Measurements from ENCODE around the gene UQCC3. TPM values are rescaled to one million over a fixed set of nuclear protein-coding genes. Genes with fewer than 3 reads are reported as not detected.
A peak's percentile ranks its signal among the peaks of the same experiment; 100 is the strongest.
"Not testable (repeated sequence)": the region's sequence is repeated elsewhere in the genome, so short reads cannot be mapped to it uniquely, and the experiment has no call there.

The UQCC3 gene
- total RNA-seq, 1 donor from 2014 or later: 9.9 TPM

GRCh38 chr11:62665599-62666258 is 5.7 kb upstream of the UQCC3 start:
- DNase-seq (ENCODE audit: low read depth in 2 of 2): peak in 1 of 2 donors; percentile 68

- no peak for DNase-seq (ENCODE audit: low read depth in 2 of 2)
These were observed 5.1 kb upstream of the UQCC3 start for GRCh38 chr11:62666259-62666926.

GRCh38 chr11:62667460-62667859 is 4.0 kb upstream of the UQCC3 start:
- no peak for DNase-seq (ENCODE audit: low read depth in 2 of 2)

- DNase-seq (ENCODE audit: low read depth in 2 of 2): no peak
These were observed 1.9 kb upstream of the UQCC3 start for GRCh38 chr11:62669420-62670161.

GRCh38 chr11:62671236-62671607 is 251 bp upstream of the UQCC3 start:
- DNase-seq (ENCODE audit: low read depth in 2 of 2): no peak

- no peak for DNase-seq (ENCODE audit: low read depth in 2 of 2)
These were observed 1.7 kb downstream of the UQCC3 start for GRCh38 chr11:62673196-62673525.

- not testable (repeated sequence) for DNase-seq (ENCODE audit: low read depth in 2 of 2)
These were observed 3.9 kb downstream of the UQCC3 start for GRCh38 chr11:62675415-62675814.

- no peak for DNase-seq (ENCODE audit: low read depth in 2 of 2)
These were observed 5.2 kb downstream of the UQCC3 start for GRCh38 chr11:62676698-62677097.

- no peak for DNase-seq (ENCODE audit: low read depth in 2 of 2)
These were observed 5.7 kb downstream of the UQCC3 start for GRCh38 chr11:62677156-62677555.

GRCh38 chr11:62677714-62678113 is 6.2 kb downstream of the UQCC3 start:
- no peak for DNase-seq (ENCODE audit: low read depth in 2 of 2)

GRCh38 chr11:62678433-62678769 is 6.9 kb downstream of the UQCC3 start:
- no peak for DNase-seq (ENCODE audit: low read depth in 2 of 2)

GRCh38 chr11:62678770-62679696 is 7.6 kb downstream of the UQCC3 start, which contains the start of gene UBXN1:
Gene UBXN1 (minus strand): TSS chr11:62679073. CDS start chr11:62678923, 150 bp downstream.
- DNase-seq (ENCODE audit: low read depth in 2 of 2): peak; percentile 74 to 89

GRCh38 chr11:62680825-62681240 is 9.4 kb downstream of the UQCC3 start:
- DNase-seq (ENCODE audit: low read depth in 2 of 2): peak; percentile 71 to 82

- DNase-seq (ENCODE audit: low read depth in 2 of 2): no peak
These were observed 11.0 kb downstream of the UQCC3 start for GRCh38 chr11:62682518-62682917.

- DNase-seq (ENCODE audit: low read depth in 2 of 2): no peak
These were observed 16.3 kb downstream of the UQCC3 start for GRCh38 chr11:62687508-62688396.

- no peak for DNase-seq (ENCODE audit: low read depth in 2 of 2)
These were observed 17.0 kb downstream of the UQCC3 start for GRCh38 chr11:62688491-62688890.

GRCh38 chr11:62689421-62690183 is 18.1 kb downstream of the UQCC3 start, which contains the start of gene LRRN4CL:
Gene LRRN4CL (minus strand): TSS chr11:62689530. CDS start chr11:62688508, 1,022 bp downstream.
- DNase-seq (ENCODE audit: low read depth in 2 of 2): no peak

GRCh38 chr11:62693624-62694023 is 22.2 kb downstream of the UQCC3 start:
- DNase-seq (ENCODE audit: low read depth in 2 of 2): not testable (repeated sequence)

GRCh38 chr11:62694455-62695167 is 23.1 kb downstream of the UQCC3 start:
- peak; percentile 74 to 88 for DNase-seq (ENCODE audit: low read depth in 2 of 2)

Measured in dermis microvascular lymphatic vessel endothelial cell (primary cell).